Activated naive CD8-positive, alpha-beta T cell (primary cell): ENCODE measurements around the gene CLEC5A.
"Not testable (repeated sequence)": the region's sequence is repeated elsewhere in the genome, so short reads cannot be mapped to it uniquely, and the experiment has no call there.

ENCODE experiments used
- H3K27ac Mint-ChIP-seq: one replicate; pipeline ENCODE4 v1.8.0; 2021; ENCODE audit warnings: mixed read lengths
- H3K27me3 Mint-ChIP-seq: one replicate; pipeline ENCODE4 v1.8.0; 2021; ENCODE audit warnings: mixed read lengths
- H3K36me3 Mint-ChIP-seq: one replicate; pipeline ENCODE4 v1.8.0; 2021; ENCODE audit warnings: mixed read lengths
- H3K4me1 Mint-ChIP-seq: one replicate; pipeline ENCODE4 v1.8.0; 2021; ENCODE audit warnings: low read depth, mixed read lengths
- H3K4me3 Mint-ChIP-seq: one replicate; pipeline ENCODE4 v1.8.0; 2021; ENCODE audit warnings: mild to moderate bottlenecking, mixed read lengths
- H3K9me3 Mint-ChIP-seq: one replicate; pipeline ENCODE4 v1.8.0; 2021; ENCODE audit warnings: low read depth, mixed read lengths

The CLEC5A gene

GRCh38 chr7:141916099-141916498 lies 30.7 kb downstream of the CLEC5A start, which contains the start of gene OR9A4:
TSS of gene OR9A4 (plus strand) at chr7:141916399. CDS start at chr7:141918876, 2,477 bp downstream.
- Mint-ChIP-seq H3K4me1 (no peaks in the 10 kb centered on the region), H3K27me3 (peaks cover 5% of the 10 kb centered on the region), H3K36me3 (no peaks in the 10 kb centered on the region), H3K9me3 (no peaks in the 10 kb centered on the region), H3K27ac (no peak within 1 kb of the TSS), H3K4me3 (no peak within 1 kb of the TSS)

GRCh38 chr7:141915565-141915964 lies 31.2 kb downstream of the CLEC5A start:
- H3K4me3 Mint-ChIP-seq: no peak overlapping the region
- H3K27me3 Mint-ChIP-seq: peaks cover 5% of the 10 kb centered on the region

GRCh38 chr7:141911391-141911790 lies 35.4 kb downstream of the CLEC5A start:
- Mint-ChIP-seq H3K27ac (no peak overlapping the region), H3K27me3 (peaks cover 9% of the 10 kb centered on the region), H3K4me1 (no peaks in the 10 kb centered on the region), H3K9me3 (no peaks in the 10 kb centered on the region), H3K4me3 (no peak overlapping the region), H3K36me3 (no peaks in the 10 kb centered on the region)

More at GRCh38 chr7:141915565-141915964, 31.2 kb downstream of the CLEC5A start:
- H3K27ac Mint-ChIP-seq: no peak overlapping the region
- H3K9me3 Mint-ChIP-seq: no peaks in the 10 kb centered on the region
- H3K4me1 Mint-ChIP-seq: no peaks in the 10 kb centered on the region
- no peaks in the 10 kb centered on the region for H3K36me3 Mint-ChIP-seq

GRCh38 chr7:141906285-141906684 lies 40.5 kb downstream of the CLEC5A start:
- no peak overlapping the region for H3K27ac Mint-ChIP-seq
- no peaks in the 10 kb centered on the region for H3K9me3 Mint-ChIP-seq
- H3K27me3 Mint-ChIP-seq: peaks cover 7% of the 10 kb centered on the region
- no peak overlapping the region for H3K4me3 Mint-ChIP-seq
- no peaks in the 10 kb centered on the region for H3K36me3 Mint-ChIP-seq
- no peaks in the 10 kb centered on the region for H3K4me1 Mint-ChIP-seq

GRCh38 chr7:141899366-141899765 lies 47.4 kb downstream of the CLEC5A start:
- H3K4me3 Mint-ChIP-seq, H3K36me3 Mint-ChIP-seq, H3K27me3 Mint-ChIP-seq, H3K27ac Mint-ChIP-seq, H3K4me1 Mint-ChIP-seq, H3K9me3 Mint-ChIP-seq: not testable (repeated sequence)

- H3K9me3 Mint-ChIP-seq: no peaks in the 10 kb centered on the region
- no peaks in the 10 kb centered on the region for H3K4me1 Mint-ChIP-seq
- no peak overlapping the region for H3K27ac Mint-ChIP-seq
- H3K27me3 Mint-ChIP-seq: peaks cover 8% of the 10 kb centered on the region
- no peaks in the 10 kb centered on the region for H3K36me3 Mint-ChIP-seq
- no peak overlapping the region for H3K4me3 Mint-ChIP-seq
Observed at GRCh38 chr7:141891336-141891735, 55.4 kb downstream of the CLEC5A start.

GRCh38 chr7:141889321-141889720 lies 57.5 kb downstream of the CLEC5A start:
- H3K27ac Mint-ChIP-seq: no peak overlapping the region
- H3K4me1 Mint-ChIP-seq: no peaks in the 10 kb centered on the region
- H3K4me3 Mint-ChIP-seq: no peak overlapping the region
- peaks cover 8% of the 10 kb centered on the region for H3K27me3 Mint-ChIP-seq
- no peaks in the 10 kb centered on the region for H3K9me3 Mint-ChIP-seq
- no peaks in the 10 kb centered on the region for H3K36me3 Mint-ChIP-seq

GRCh38 chr7:141884539-141885225 lies 62.1 kb downstream of the CLEC5A start:
- Mint-ChIP-seq H3K4me1 (no peaks in the 10 kb centered on the region), H3K27ac (no peak overlapping the region), H3K4me3 (no peak overlapping the region), H3K36me3 (no peaks in the 10 kb centered on the region), H3K9me3 (no peaks in the 10 kb centered on the region), H3K27me3 (peaks cover 11% of the 10 kb centered on the region)

- H3K4me3 Mint-ChIP-seq: no peak overlapping the region
- no peaks in the 10 kb centered on the region for H3K36me3 Mint-ChIP-seq
- no peaks in the 10 kb centered on the region for H3K4me1 Mint-ChIP-seq
- H3K27me3 Mint-ChIP-seq: peaks cover 3% of the 10 kb centered on the region
- H3K27ac Mint-ChIP-seq: no peak overlapping the region
- H3K9me3 Mint-ChIP-seq: no peaks in the 10 kb centered on the region
Observed at GRCh38 chr7:141880960-141881359, 65.8 kb downstream of the CLEC5A start.

GRCh38 chr7:141877365-141877764 lies 69.4 kb downstream of the CLEC5A start:
- H3K4me1 Mint-ChIP-seq: no peaks in the 10 kb centered on the region
- peaks cover 3% of the 10 kb centered on the region for H3K27me3 Mint-ChIP-seq
- H3K9me3 Mint-ChIP-seq: peaks cover 4% of the 10 kb centered on the region
- no peak overlapping the region for H3K27ac Mint-ChIP-seq
- H3K36me3 Mint-ChIP-seq: no peaks in the 10 kb centered on the region
- no peak overlapping the region for H3K4me3 Mint-ChIP-seq
